ENCODE data around the gene KCNA5.

- no peak for TF ChIP-seq CTCF (IDR thresholded peaks at IDR 0.05 in 8 of 11, conservative IDR thresholded peaks at IDR 0.05 in 3 of 11)
- TF ChIP-seq POLR2A (IDR thresholded peaks at IDR 0.05) = no peak
- no peak for TF ChIP-seq POLR2AphosphoS5 (IDR thresholded peaks at IDR 0.05)
Observed at GRCh38 chr12:5023842-5024241, 19.8 kb upstream of the KCNA5 start.

All from spleen (tissue), 7 donors.